Measurements from ENCODE around the gene ITIH4.

The ITIH4 gene

GRCh38 chr3:52774901-52775864, 55.3 kb downstream of the ITIH4 start:
- no peaks in the 10 kb centered on the region for H3F3A ChIP-seq (ENCODE audit: control insufficient read depth, insufficient read depth)
- no peaks in the 10 kb centered on the region for H3K36me3 ChIP-seq (ENCODE audit: control insufficient read depth, low read length)
- no peaks in the 10 kb centered on the region for H3K9me3 ChIP-seq (ENCODE audit: control insufficient read depth, insufficient read depth, low read length)
- H3K4me1 ChIP-seq (ENCODE audit: control insufficient read depth, low read length): peaks cover 20% of the 10 kb centered on the region
- peaks cover 5% of the 10 kb centered on the region for H3K79me2 ChIP-seq (ENCODE audit: control insufficient read depth, low read length)
- H4K20me1 ChIP-seq (ENCODE audit: control insufficient read depth, insufficient read depth, low read depth, low read length): no peaks in the 10 kb centered on the region
- no peak for TF ChIP-seq EZH2phosphoT487 (IDR thresholded peaks at IDR 0.05; ENCODE audit: borderline replicate concordance, low read length)
- TF ChIP-seq, protein P1, sequence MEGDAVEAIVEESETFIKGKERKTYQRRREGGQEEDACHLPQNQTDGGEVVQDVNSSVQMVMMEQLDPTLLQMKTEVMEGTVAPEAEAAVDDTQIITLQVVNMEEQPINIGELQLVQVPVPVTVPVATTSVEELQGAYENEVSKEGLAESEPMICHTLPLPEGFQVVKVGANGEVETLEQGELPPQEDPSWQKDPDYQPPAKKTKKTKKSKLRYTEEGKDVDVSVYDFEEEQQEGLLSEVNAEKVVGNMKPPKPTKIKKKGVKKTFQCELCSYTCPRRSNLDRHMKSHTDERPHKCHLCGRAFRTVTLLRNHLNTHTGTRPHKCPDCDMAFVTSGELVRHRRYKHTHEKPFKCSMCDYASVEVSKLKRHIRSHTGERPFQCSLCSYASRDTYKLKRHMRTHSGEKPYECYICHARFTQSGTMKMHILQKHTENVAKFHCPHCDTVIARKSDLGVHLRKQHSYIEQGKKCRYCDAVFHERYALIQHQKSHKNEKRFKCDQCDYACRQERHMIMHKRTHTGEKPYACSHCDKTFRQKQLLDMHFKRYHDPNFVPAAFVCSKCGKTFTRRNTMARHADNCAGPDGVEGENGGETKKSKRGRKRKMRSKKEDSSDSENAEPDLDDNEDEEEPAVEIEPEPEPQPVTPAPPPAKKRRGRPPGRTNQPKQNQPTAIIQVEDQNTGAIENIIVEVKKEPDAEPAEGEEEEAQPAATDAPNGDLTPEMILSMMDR (IDR thresholded peaks at IDR 0.05; ENCODE audit: low read depth, low read length, poor library complexity, severe bottlenecking): no peak
- no peaks in the 10 kb centered on the region for H3K9me2 ChIP-seq (replicated peaks; ENCODE audit: control insufficient read depth, low read length)
- no peaks in the 10 kb centered on the region for H3K27me3 ChIP-seq (ENCODE audit: control insufficient read depth, low read length)
- H3K27ac ChIP-seq (ENCODE audit: low read depth, low read length): no peak overlapping the region
- H3K4me2 ChIP-seq (ENCODE audit: low read length): no peak overlapping the region
- no peak overlapping the region for H3K4me3 ChIP-seq (ENCODE audit: low read length)

GRCh38 chr3:52774066-52774713, 56.3 kb downstream of the ITIH4 start:
- TF ChIP-seq EZH2phosphoT487 (IDR thresholded peaks at IDR 0.05; ENCODE audit: borderline replicate concordance, low read length): no peak
- TF ChIP-seq, protein P1 (IDR thresholded peaks at IDR 0.05; ENCODE audit: low read depth, low read length, poor library complexity, severe bottlenecking): no peak
- Histone ChIP-seq H3K79me2 (ENCODE audit: control insufficient read depth, low read length) (peaks cover 15% of the 10 kb centered on the region), H3K9me3 (ENCODE audit: control insufficient read depth, insufficient read depth, low read length) (no peaks in the 10 kb centered on the region), H3F3A (ENCODE audit: control insufficient read depth, insufficient read depth) (no peaks in the 10 kb centered on the region), H3K27me3 (ENCODE audit: control insufficient read depth, low read length) (no peaks in the 10 kb centered on the region), H3K27ac (ENCODE audit: low read depth, low read length) (no peak overlapping the region), H3K9me2 (replicated peaks; ENCODE audit: control insufficient read depth, low read length) (no peaks in the 10 kb centered on the region), H3K4me1 (ENCODE audit: control insufficient read depth, low read length) (peaks cover 20% of the 10 kb centered on the region), H4K20me1 (ENCODE audit: control insufficient read depth, insufficient read depth, low read depth, low read length) (no peaks in the 10 kb centered on the region), H3K4me3 (ENCODE audit: low read length) (no peak overlapping the region), H3K4me2 (ENCODE audit: low read length) (no peak overlapping the region), H3K36me3 (ENCODE audit: control insufficient read depth, low read length) (no peaks in the 10 kb centered on the region)

DNA sequence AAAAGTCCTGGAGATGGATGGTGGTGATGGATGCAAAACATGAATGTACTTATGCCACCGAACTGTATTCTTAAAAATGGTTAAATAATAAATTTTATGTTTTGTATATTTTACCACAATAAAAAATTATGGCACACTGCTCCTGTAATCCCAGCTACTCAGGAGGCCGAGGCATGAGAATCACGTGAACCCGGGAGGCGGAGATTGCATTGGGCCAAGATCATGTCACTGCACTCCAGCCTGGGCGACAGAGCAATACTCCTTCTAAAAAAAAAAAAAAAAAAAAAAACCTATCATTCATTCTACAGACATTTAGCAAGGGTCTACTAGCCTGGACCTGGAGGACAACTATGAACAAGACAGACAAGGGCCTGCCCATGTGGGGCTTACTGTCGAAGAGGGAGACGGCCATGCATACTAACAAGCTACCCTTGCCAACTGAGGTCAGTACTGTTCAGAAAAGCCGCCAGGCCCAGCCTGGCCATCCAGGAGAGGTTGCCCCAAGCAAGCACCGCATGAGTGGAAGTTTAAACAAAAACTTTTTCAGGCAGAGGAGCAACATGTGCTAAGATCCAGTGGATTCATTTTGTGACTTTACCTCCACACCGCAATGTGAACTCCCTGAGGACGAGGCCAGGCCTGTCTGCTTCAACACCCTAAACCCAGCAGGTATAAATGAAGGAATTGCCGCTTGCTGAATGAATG, 57.0 kb downstream of the ITIH4 start:
- Histone ChIP-seq H4K20me1 (ENCODE audit: control insufficient read depth, insufficient read depth, low read depth, low read length) (no peaks in the 10 kb centered on the region), H3K27me3 (ENCODE audit: control insufficient read depth, low read length) (no peaks in the 10 kb centered on the region), H3K4me2 (ENCODE audit: low read length) (no peak overlapping the region), H3F3A (ENCODE audit: control insufficient read depth, insufficient read depth) (no peaks in the 10 kb centered on the region), H3K27ac (ENCODE audit: low read depth, low read length) (no peak overlapping the region), H3K9me3 (ENCODE audit: control insufficient read depth, insufficient read depth, low read length) (no peaks in the 10 kb centered on the region), H3K4me3 (ENCODE audit: low read length) (no peak overlapping the region), H3K9me2 (replicated peaks; ENCODE audit: control insufficient read depth, low read length) (no peaks in the 10 kb centered on the region), H3K4me1 (ENCODE audit: control insufficient read depth, low read length) (peaks cover 18% of the 10 kb centered on the region), H3K36me3 (ENCODE audit: control insufficient read depth, low read length) (peaks cover under 1% of the 10 kb centered on the region), H3K79me2 (ENCODE audit: control insufficient read depth, low read length) (peaks cover 22% of the 10 kb centered on the region)
- TF ChIP-seq, protein P1 (IDR thresholded peaks at IDR 0.05; ENCODE audit: low read depth, low read length, poor library complexity, severe bottlenecking): no peak
- no peak for TF ChIP-seq EZH2phosphoT487 (IDR thresholded peaks at IDR 0.05; ENCODE audit: borderline replicate concordance, low read length)

Data from DOHH2 (cell line).